Measurements from ENCODE around the gene TPRN. TPM values are rescaled to one million over a fixed set of nuclear protein-coding genes. Genes with fewer than 3 reads are reported as not detected.

The TPRN gene
- polyA plus RNA-seq, 1 donor from 2014 or later, result 8.1 TPM

DNA sequence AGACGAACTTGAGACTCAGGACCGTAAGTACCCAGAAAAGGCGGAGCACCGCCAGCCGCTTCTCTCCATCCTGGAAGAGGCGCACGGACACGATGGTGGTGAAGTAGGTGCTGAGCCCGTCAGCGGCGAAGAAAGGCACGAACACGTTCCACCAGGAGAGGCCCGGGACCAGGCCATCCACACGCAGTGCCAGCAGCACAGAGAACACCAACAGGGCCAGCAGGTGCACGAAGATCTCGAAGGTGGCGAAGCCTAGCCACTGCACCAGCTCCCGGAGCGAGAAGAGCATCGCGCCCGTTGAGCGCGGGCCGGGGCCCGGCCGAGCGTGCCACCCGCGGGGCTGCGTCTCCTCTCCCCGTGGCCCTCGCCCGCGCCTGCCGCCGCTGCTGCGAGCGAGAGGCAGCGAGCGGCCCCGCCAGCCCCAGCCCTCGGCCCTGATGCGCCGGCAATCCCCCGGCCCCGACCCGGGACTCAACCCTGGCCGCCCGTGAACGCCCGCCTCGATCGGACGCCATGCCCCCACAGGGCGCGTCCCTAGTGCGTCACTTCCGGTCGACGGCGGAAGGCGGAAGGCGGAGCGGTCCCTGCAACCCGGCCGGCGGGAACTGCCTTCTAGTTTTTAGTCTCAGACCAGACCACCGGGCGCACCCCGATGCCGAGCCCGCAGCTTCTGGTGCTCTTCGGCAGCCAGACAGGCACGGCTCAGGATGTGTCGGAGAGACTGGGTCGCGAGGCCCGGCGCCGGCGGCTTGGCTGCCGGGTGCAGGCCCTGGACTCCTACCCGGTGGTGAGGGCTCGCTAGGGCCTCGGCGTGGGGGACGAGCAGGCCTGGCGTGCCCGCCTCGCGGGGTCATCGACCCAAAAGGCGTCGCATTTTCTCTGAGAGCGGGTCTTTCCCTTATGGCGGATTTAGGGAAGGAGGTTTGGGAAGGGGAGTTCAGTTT lies 4.9 kb upstream of the TPRN start, which contains the start of the genes NDOR1 and TMEM203:
Gene NDOR1 (plus strand): TSS at position 575 of the 944 bp plus-strand sequence. CDS start 78 bp downstream, at position 653.
Gene TMEM203 (minus strand): TSS at position 523 of the 944 bp plus-strand sequence. CDS start 234 bp downstream, at position 289.
- Histone ChIP-seq H3K27ac (ENCODE audit: low read length) (peak within 1 kb of the TSS; percentile 63), H3K9me2 (ENCODE audit: insufficient read depth, low read length) (no peaks in the 10 kb centered on the region), H3K4me2 (ENCODE audit: low read length) (peak within 1 kb of the TSS; percentile 91), H3K9me3 (ENCODE audit: low read length) (no peaks in the 10 kb centered on the region), H4K20me1 (ENCODE audit: insufficient read depth) (no peaks in the 10 kb centered on the region), H3K4me3 (ENCODE audit: low read length) (peak within 1 kb of the TSS; percentile 100), H3K9ac (ENCODE audit: low read length) (peak within 1 kb of the TSS; percentile 83), H2AFZ (ENCODE audit: low read depth, low read length) (peak within 1 kb of the TSS; percentile 69), H3K27me3 (ENCODE audit: insufficient read depth, low read depth, low read length) (no peaks in the 10 kb centered on the region), H3K79me2 (replicated peaks; ENCODE audit: insufficient read depth, low read length) (peaks cover 31% of the 10 kb centered on the region), H3F3A (ENCODE audit: insufficient read depth, low read length, poor library complexity, severe bottlenecking) (no peaks in the 10 kb centered on the region), H3K36me3 (ENCODE audit: insufficient read depth, low read length) (no peaks in the 10 kb centered on the region)
- TF ChIP-seq MXI1 (conservative IDR thresholded peaks at IDR 0.05; ENCODE audit: poor library complexity, severe bottlenecking) (peak; percentile 96), SMC3 (conservative IDR thresholded peaks at IDR 0.05; ENCODE audit: poor library complexity) (peak; percentile 6), TAF1 (IDR thresholded peaks at IDR 0.05; ENCODE audit: low read depth) (peak; percentile 54), EZH2 (IDR thresholded peaks at IDR 0.05; ENCODE audit: borderline replicate concordance, insufficient read depth, low read length, poor library complexity, severe bottlenecking) (no peak), RAD21 (conservative IDR thresholded peaks at IDR 0.05) (peak; percentile 7), POLR2AphosphoS5 (IDR thresholded peaks at IDR 0.05) (peak; percentile 95), REST (IDR thresholded peaks at IDR 0.05; ENCODE audit: borderline replicate concordance) (no peak), EP300 (conservative IDR thresholded peaks at IDR 0.05; ENCODE audit: poor library complexity, severe bottlenecking) (peak; percentile 56)
- TF ChIP-seq, protein P1, sequence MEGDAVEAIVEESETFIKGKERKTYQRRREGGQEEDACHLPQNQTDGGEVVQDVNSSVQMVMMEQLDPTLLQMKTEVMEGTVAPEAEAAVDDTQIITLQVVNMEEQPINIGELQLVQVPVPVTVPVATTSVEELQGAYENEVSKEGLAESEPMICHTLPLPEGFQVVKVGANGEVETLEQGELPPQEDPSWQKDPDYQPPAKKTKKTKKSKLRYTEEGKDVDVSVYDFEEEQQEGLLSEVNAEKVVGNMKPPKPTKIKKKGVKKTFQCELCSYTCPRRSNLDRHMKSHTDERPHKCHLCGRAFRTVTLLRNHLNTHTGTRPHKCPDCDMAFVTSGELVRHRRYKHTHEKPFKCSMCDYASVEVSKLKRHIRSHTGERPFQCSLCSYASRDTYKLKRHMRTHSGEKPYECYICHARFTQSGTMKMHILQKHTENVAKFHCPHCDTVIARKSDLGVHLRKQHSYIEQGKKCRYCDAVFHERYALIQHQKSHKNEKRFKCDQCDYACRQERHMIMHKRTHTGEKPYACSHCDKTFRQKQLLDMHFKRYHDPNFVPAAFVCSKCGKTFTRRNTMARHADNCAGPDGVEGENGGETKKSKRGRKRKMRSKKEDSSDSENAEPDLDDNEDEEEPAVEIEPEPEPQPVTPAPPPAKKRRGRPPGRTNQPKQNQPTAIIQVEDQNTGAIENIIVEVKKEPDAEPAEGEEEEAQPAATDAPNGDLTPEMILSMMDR (IDR thresholded peaks at IDR 0.05; ENCODE audit: poor library complexity, severe bottlenecking), result no peak

- Histone ChIP-seq H3K4me2 (ENCODE audit: low read length) (peak overlapping the region; percentile 74), H3K9me3 (ENCODE audit: low read length) (no peaks in the 10 kb centered on the region), H4K20me1 (ENCODE audit: insufficient read depth) (no peaks in the 10 kb centered on the region), H2AFZ (ENCODE audit: low read depth, low read length) (no peak overlapping the region), H3K9me2 (ENCODE audit: insufficient read depth, low read length) (no peaks in the 10 kb centered on the region), H3F3A (ENCODE audit: insufficient read depth, low read length, poor library complexity, severe bottlenecking) (no peaks in the 10 kb centered on the region), H3K4me3 (ENCODE audit: low read length) (peak overlapping the region; percentile 100), H3K27ac (ENCODE audit: low read length) (peak overlapping the region; percentile 63), H3K27me3 (ENCODE audit: insufficient read depth, low read depth, low read length) (no peaks in the 10 kb centered on the region), H3K9ac (ENCODE audit: low read length) (peak overlapping the region; percentile 83), H3K79me2 (replicated peaks; ENCODE audit: insufficient read depth, low read length) (peaks cover 31% of the 10 kb centered on the region), H3K36me3 (ENCODE audit: insufficient read depth, low read length) (no peaks in the 10 kb centered on the region)
- TF ChIP-seq, protein P1 (IDR thresholded peaks at IDR 0.05; ENCODE audit: poor library complexity, severe bottlenecking), result no peak
- TF ChIP-seq TAF1 (IDR thresholded peaks at IDR 0.05; ENCODE audit: low read depth), result no peak
- TF ChIP-seq SMC3 (conservative IDR thresholded peaks at IDR 0.05; ENCODE audit: poor library complexity), result no peak
- TF ChIP-seq MXI1 (conservative IDR thresholded peaks at IDR 0.05; ENCODE audit: poor library complexity, severe bottlenecking), result no peak
- no peak for TF ChIP-seq EP300 (conservative IDR thresholded peaks at IDR 0.05; ENCODE audit: poor library complexity, severe bottlenecking)
- no peak for TF ChIP-seq RAD21 (conservative IDR thresholded peaks at IDR 0.05)
- no peak for TF ChIP-seq EZH2 (IDR thresholded peaks at IDR 0.05; ENCODE audit: borderline replicate concordance, insufficient read depth, low read length, poor library complexity, severe bottlenecking)
- no peak for TF ChIP-seq REST (IDR thresholded peaks at IDR 0.05; ENCODE audit: borderline replicate concordance)
- no peak for TF ChIP-seq POLR2AphosphoS5 (IDR thresholded peaks at IDR 0.05)
These were observed 4.2 kb upstream of the TPRN start for GRCh38 chr9:137204731-137205125.
